Amniotic stem cell (primary cell): ENCODE data around the gene NPPA.

Source experiments
- DNase-seq: peaks from one replicate; lab custom pipeline; 2025; lab: John Stamatoyannopoulos, UW

NPPA gene

GRCh38 chr1:11842154-11843041 is 5.2 kb downstream of the NPPA start:
- DNase-seq: no peak

DNA sequence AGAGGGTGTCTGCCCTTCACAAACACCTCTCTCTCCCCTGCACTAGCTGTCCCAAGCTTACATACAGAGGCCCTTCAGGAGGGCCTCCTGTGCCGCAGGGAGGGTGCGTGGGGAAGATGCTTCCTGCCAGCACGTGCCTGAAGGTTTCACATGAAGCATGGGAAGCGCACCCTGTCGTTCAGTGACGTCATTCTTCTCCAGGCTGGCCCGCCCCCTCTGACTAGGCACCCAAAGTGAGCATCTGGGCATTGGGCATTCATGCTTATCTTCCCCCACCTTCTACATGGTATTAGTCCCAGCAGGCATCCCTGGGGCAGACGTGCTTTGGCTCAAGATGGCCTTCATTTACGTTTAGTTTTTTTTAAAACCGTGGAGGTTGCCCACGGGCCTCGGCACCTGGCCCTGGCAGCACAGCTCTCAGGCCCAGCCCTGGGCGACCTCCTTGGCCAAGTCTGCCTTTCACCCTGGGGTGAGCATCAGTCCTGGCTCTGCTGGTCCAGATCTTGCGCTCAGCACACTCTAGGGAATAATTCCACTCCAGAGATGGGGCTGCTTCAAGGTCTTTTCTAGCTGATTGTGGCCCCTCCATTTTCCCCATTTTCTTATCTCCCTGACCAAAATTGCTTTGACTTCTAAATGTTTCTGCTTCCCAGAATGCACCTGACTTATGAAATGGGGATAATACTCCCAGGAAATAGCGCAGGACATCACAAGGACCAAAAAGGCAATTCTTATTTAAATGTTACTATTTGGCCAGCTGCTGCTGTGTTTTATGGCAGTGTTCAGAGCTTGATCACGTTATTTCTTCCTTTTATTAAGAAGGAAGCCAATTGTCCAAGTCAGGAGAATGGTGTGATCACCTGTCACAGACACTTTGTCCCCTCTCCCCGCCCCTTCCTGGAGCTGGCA is 6.1 kb downstream of the NPPA start:
- DNase-seq: no peak

DNA sequence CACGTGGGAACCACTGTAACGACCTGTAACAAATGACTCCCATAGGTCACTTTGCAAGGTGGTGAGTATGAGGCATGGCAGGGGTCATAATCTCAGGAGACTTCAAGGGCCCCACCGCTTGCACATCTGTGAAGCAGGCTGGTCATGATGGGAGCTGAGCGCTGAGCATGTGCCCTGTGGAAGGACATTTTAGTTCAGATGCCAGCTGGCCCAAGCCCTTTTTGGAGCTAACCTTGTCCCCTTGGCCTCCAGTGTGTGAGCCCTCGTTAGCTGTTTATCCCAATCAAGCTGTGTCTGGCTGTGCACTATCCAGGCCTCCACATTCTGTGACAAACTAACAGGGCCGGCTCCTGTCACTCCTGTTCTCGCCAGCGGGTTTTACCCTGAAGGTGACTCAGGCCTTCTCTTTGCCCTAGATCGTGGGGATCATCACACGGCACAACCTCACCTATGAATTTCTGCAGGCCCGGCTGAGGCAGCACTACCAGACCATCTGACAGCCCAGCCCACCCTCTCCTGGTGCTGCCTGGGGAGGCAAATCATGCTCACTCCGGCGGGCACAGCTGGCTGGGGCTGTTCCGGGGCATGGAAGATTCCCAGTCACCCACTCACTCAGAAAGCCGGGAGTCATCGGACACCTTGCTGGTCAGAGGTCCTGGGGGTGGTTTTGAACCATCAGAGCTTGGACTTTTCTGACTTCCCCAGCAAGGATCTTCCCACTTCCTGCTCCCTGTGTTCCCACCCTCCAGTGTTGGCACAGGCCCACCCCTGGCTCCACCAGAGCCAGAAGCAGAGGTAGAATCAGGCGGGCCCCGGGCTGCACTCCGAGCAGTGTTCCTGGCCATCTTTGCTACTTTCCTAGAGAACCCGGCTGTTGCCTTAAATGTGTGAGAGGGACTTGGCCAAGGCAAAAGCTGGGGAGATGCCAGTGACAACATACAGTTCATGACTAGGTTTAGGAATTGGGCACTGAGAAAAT is 7.6 kb downstream of the NPPA start:
- no peak for DNase-seq

GRCh38 chr1:11838349-11839272 is 9.0 kb downstream of the NPPA start:
- DNase-seq: peak; percentile 6

DNA sequence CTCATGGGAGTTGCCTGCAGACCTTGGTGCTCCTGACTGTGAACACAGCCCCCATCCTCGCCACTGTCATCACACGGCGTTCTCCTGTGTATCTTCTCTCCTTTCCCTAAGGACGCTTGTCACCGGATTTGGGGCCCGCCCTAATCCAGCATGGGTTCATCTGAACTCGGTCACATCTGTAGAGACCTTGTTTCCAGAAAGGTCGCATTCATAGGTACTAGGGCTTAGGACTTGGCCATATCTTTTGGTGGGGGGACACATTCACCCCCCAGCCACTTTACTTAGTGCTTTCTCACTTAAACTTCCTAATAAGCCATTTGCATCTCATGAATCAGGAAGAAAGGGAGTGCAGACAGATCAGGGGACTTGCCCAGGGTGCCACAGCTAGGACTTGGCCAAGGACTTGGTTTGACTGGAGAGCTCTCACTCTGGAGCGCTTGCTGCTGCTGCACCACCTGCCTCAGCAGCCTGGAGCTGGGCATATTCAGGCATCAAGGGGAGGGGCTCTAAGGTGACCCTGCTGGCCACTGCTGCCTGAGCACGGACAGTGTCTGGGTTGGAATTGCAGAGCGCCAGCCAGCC is 9.7 kb downstream of the NPPA start:
- no peak for DNase-seq

DNA sequence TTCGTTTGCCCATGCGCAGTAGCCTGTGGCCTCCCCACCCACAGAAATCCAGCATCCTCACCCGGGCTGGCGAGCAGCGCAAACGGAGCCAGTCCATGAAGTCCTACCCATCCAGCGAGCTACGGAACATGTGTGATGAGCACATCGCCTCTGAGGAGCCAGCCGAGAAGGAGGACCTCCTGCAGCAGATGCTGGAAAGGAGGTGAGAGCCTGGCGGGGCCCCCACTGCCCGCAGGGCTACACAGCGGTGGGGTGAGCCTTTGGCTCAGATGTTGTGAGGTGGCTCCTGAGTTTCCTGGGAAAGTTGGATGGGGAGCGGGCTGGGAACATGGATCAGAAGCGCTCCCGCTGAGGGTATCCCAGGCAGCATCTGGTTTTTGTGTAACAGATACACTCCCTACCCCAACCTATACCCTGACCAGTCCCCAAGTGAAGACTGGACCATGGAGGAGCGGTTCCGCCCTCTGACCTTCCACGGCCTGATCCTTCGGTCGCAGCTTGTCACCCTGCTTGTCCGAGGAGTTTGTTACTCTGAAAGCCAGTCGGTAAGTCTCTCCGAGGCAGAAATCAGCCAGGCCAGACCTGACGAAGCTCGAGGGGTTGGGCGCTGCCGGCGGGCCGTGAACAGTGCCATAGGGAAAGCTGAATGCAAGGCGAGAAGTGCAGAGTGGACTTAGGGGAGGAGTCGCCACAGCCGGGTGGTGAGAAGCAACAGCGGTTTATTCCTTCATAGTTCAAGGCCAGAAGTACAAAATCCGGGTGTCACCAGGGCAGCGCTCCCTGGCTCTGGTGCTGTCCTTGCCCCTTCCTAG is 10.4 kb downstream of the NPPA start:
- DNase-seq: no peak

- no peak for DNase-seq
Observed at GRCh38 chr1:11835441-11836225, 11.9 kb downstream of the NPPA start.

DNA sequence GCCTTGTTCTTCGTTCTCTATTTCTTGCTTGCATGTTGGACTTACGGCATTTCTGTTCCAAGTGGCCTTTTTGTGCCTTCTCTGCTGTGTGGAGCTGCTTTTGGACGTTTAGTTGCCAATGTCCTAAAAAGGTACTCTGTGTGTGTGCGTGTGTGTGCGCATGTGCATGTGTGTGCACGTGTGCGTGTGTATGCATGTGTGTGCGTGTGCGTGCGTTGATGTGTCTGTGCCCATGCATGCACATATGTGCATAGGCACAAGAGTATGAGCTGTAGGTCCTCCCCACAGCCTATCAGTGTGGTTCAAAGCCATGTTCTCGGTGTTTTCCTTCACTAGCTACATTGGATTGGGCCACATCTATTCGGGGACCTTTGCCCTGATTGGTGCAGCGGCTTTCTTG is 13.7 kb downstream of the NPPA start:
- no peak for DNase-seq

- no peak for DNase-seq
Observed at GRCh38 chr1:11833497-11833896, 14.1 kb downstream of the NPPA start.

DNA sequence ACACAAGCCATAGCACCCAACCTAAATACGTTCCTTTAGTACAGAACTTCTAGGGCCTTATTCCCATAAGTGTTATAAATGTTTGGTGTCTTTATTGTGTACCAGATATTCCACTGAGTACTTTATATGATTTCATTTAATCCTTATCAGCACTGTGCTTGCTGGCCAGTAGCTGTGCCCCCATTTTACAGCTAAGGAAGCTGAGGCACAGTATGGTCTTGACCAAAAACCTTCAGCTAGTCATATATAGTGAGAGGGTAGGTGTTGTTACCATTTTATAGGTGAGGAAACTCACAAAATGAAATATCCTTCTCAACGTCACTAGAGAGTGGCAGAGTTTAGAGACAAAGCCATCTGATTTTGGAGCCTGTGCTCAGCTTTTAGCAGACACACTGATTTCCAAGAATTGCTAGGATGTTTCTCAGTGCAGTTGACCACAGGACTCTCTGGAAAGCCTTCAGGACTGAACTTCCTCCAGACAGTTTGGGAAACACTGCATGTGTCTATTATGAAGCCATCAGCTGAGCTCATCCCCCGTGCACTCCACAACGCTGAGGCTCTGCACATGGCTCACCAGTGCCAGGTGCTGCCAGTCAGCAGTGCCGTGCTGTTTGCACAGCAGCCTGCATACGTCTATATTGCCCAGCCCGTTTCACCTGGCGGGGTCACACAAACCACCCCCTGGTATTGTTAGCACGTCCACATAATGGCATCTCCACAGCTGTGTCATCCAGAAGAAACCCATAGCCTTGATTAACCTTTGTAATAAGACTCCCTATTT is 15.4 kb downstream of the NPPA start:
- no peak for DNase-seq

GRCh38 chr1:11828511-11828910 is 19.1 kb downstream of the NPPA start:
- no peak for DNase-seq

GRCh38 chr1:11826946-11827345 is 20.6 kb downstream of the NPPA start:
- no peak for DNase-seq

DNA sequence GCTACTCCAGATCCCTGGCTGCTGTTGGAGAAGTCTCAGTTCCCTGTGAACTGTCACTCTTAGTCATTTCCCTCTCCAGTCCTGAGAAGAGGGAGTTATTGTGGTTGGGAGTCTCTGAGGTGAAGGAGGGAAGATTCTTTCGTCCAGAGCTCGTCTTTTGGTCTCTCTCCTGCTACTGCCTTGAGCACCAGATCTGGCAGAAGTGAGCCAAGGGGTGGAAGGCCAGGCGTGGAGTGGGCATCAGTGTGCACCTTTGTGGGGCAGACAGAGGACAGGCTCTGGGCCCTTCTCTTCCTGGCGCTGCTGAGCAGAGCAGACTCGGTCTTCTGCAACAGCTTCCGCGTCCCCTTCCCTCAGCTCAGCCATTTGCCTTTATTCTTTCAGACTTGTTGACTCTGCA is 22.5 kb downstream of the NPPA start:
- no peak for DNase-seq

DNA sequence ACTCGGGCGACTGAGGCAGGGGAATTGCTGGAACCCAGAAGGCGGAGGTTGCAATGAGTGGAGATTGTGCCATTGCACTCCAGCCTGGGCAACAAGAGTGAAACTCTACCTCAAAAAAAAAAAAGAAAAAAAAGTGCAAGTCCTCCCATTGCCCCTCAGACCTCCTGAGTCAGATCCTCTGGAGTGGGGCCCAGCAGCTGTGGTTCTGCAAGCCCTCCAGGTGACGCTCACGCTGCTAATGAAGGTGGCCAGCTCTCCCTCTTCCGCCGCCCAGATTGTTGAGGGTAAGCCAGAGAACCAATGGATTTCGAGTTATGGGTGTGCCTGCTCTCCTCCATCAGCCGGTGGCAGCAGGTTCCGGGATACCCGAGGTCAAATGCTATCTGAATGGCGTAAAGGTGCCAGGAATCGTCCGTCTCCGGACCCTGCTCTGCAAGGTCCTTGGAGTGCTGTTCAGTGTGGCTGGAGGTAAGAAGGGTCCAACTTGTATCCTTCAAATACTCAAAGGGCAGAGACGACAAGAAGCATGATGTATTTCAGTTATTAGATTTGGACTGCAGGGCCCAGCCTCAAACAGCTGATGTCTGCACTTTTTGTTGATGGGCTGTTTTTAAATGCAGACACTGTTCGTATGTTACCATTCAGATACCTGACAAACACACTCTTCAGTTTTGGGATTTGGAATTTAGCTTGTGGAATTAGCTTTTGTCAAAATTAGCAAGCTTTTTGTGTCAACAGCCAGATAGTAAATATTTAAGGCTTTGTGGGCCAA is 24.0 kb downstream of the NPPA start:
- DNase-seq: no peak

GRCh38 chr1:11822091-11822490 is 25.5 kb downstream of the NPPA start:
- no peak for DNase-seq

DNA sequence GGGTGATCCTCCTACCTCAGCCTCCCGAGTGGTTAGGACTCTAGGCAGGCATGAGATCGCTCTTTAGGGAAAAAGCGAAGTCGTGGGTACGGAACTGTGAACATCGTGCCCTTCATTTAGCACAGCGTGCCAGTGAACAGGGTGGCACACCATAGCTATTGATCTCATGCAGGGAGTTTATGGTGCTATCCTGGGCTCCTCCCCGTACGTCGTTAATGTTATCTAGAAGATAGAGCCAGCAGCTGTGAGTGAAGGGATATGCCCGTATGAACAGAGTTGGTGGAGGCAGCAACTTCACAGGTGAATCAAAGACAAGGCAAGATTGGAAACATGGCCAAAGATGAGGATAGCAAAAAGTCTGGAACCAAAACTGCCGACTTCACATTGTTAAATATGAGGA is 30.4 kb downstream of the NPPA start:
- DNase-seq: no peak

GRCh38 chr1:11813021-11813420 is 34.6 kb downstream of the NPPA start:
- no peak for DNase-seq
